Choroid plexus epithelial cell (primary cell): ENCODE results near the gene PRSS38.

Experiments
- DNase-seq: peaks from one replicate; pipeline ENCODE4 v3.0.0-alpha.2; 2010; ENCODE audit warnings: low read depth
- H3K4me3 ChIP-seq: 2 replicates; pipeline ENCODE4 v1.5.1; 2011; ENCODE audit warnings: low read depth, mild to moderate bottlenecking, control low read depth, low read length, moderate library complexity
- TF ChIP-seq, protein P1 (sequence below): conservative IDR thresholded peaks from 2 replicates; pipeline ENCODE4 v1.5.1; 2011; ENCODE audit warnings: low read depth, mild to moderate bottlenecking, control low read depth, inconsistent platforms, low read length, moderate library complexity

The PRSS38 gene

GRCh38 chr1:227799756-227800155 is 15.7 kb upstream of the PRSS38 start:
- no peak for DNase-seq
- H3K4me3 ChIP-seq: no peak overlapping the region
- TF ChIP-seq, protein P1, sequence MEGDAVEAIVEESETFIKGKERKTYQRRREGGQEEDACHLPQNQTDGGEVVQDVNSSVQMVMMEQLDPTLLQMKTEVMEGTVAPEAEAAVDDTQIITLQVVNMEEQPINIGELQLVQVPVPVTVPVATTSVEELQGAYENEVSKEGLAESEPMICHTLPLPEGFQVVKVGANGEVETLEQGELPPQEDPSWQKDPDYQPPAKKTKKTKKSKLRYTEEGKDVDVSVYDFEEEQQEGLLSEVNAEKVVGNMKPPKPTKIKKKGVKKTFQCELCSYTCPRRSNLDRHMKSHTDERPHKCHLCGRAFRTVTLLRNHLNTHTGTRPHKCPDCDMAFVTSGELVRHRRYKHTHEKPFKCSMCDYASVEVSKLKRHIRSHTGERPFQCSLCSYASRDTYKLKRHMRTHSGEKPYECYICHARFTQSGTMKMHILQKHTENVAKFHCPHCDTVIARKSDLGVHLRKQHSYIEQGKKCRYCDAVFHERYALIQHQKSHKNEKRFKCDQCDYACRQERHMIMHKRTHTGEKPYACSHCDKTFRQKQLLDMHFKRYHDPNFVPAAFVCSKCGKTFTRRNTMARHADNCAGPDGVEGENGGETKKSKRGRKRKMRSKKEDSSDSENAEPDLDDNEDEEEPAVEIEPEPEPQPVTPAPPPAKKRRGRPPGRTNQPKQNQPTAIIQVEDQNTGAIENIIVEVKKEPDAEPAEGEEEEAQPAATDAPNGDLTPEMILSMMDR: no peak

DNA sequence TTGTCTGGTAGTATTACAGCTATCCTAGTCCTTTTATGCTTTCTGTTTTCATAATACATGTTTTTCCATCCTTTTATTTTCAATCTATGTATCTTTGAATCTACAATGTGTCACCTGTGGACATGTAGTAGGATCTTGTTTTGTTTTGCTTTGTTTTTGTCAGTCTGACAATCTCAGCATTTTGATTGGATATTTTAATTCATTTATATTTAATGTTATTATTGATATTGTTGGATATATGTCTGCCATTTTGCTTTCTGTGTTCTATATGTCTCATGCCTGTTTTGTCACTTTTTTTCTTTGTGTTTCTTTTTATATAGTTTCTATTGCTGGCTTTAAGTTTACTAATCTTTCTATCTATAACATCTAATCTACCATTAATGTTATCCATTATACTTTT is 11.5 kb upstream of the PRSS38 start:
- no peak overlapping the region for H3K4me3 ChIP-seq
- TF ChIP-seq, protein P1: no peak
- no peak for DNase-seq

- TF ChIP-seq, protein P1: no peak
- peak; percentile 65 for DNase-seq
- no peak overlapping the region for H3K4me3 ChIP-seq
Observed at GRCh38 chr1:227805606-227806197, 9.8 kb upstream of the PRSS38 start.

DNA sequence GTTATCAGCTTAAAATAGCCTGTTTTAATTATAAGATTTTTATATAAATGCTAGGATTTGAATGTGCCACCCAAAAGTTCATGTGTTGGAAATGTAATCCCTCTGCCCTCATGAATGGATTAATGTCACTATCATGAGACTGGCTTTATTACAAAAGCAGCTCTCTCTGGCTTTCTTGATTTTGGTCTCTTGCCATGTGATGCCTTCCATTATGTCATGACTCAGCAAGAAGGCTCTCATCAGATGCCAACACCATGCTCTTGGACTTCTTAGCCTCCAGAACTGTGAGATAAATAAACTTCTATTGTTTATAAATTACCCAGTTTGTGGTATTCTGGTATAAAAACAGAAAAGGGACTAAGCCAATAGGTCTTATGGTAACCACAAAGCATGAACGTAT is 6.9 kb upstream of the PRSS38 start:
- H3K4me3 ChIP-seq: no peak overlapping the region
- no peak for DNase-seq
- TF ChIP-seq, protein P1: no peak

- no peak for DNase-seq
- TF ChIP-seq, protein P1: no peak
- H3K4me3 ChIP-seq: no peak overlapping the region
Observed at GRCh38 chr1:227809026-227809425, 6.4 kb upstream of the PRSS38 start.

- DNase-seq: no peak
- H3K4me3 ChIP-seq: no peak overlapping the region
- TF ChIP-seq, protein P1: no peak
Observed at GRCh38 chr1:227813962-227814361, 1.5 kb upstream of the PRSS38 start.

DNA sequence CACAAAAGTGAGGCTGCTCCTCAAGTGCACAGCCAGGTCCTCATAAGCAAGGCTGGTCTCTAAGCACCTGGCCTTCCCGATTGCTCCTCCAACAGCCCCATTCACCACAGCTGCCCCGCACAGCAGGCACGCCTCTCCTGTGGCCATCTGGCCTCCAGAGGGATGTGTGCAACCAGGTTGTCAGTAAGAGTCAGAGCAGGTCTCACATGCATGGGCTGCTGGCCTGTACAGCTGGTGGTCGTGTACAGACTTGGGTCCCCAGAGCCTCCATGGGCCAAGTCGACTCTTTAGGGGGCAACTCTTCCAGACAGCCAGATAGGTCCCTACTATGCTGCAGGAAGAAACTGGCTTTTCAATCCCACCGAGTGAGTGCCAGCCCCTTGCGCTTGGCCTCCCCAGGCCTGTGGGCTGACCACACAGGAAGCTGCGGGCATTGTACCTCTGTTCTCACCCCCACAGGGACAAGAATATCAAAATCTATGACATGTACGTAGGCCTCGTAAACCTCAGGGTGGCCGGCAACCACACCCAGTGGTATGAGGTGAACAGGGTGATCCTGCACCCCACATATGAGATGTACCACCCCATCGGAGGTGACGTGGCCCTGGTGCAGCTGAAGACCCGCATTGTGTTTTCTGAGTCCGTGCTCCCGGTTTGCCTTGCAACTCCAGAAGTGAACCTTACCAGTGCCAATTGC is 1.4 kb downstream of the PRSS38 start:
- TF ChIP-seq, protein P1: no peak

More for the DNA sequence above, 1.4 kb downstream of the PRSS38 start:
- DNase-seq: no peak
- no peak overlapping the region for H3K4me3 ChIP-seq
